Activated CD4-positive, alpha-beta T cell treated with anti-CD3 and anti-CD28 coated beads for 36 hours (primary cell): Measurements from ENCODE around the gene RNF208. TPM values are rescaled to one million over a fixed set of nuclear protein-coding genes. Genes with fewer than 3 reads are reported as not detected.
A peak's percentile ranks its signal among the peaks of the same experiment; 100 is the strongest.

Source experiments
- ATAC-seq: fragments of 200-7000 bp; cut with Tn5 transposase; one replicate; pipeline ENCODE4 v1.10.0; 2021; ENCODE audit warnings: mild to moderate bottlenecking, moderate library complexity
- CTCF ChIA-PET: fragments of 350-600 bp; sonication (Branson Sonifier 250); formaldehyde crosslinking; loops from one replicate; lab custom pipeline; 2021; ENCODE audit warnings: antibody characterized with exemption; lab: Charles Lee
- POLR2A ChIA-PET: fragments of 350-600 bp; sonication (Branson Sonifier 250); formaldehyde crosslinking; loops from one replicate; lab custom pipeline; 2021; ENCODE audit warnings: antibody characterized with exemption, inconsistent platforms; lab: Charles Lee
- DNase-seq: peaks from one replicate; pipeline ENCODE4 v3.0.0-alpha.2; 2020
- H3K27ac Mint-ChIP-seq: one replicate; pipeline ENCODE4 v1.8.0; 2021; ENCODE audit warnings: mixed read lengths
- H3K27me3 Mint-ChIP-seq: one replicate; pipeline ENCODE4 v1.8.0; 2021; ENCODE audit warnings: mixed read lengths
- H3K36me3 Mint-ChIP-seq: one replicate; pipeline ENCODE4 v1.8.0; 2021; ENCODE audit warnings: low read depth, mixed read lengths
- H3K4me1 Mint-ChIP-seq: one replicate; pipeline ENCODE4 v1.8.0; 2021; ENCODE audit warnings: mixed read lengths
- H3K4me3 Mint-ChIP-seq: one replicate; pipeline ENCODE4 v1.8.0; 2021; ENCODE audit warnings: mild to moderate bottlenecking, moderate library complexity, mixed read lengths
- H3K9me3 Mint-ChIP-seq: one replicate; pipeline ENCODE4 v1.8.0; 2021; ENCODE audit warnings: low read depth, mixed read lengths
- intact Hi-C, 2 experiments: fragments of 100-400 bp; cut with DNase I in 1 of 2; cut with micrococcal nuclease in 1 of 2; formaldehyde crosslinking; loops; one replicate each; pipeline versions ENCODE4 v1.14.2 to v1.15.1; 2022 to 2024; cut with DNase I, micrococcal nuclease
- total RNA-seq, 2 experiments: library from RNA; stranded (reverse); gene quantifications; one replicate each; pipeline ENCODE4 v1.2.3, GENCODE V29; 2021

The RNF208 gene
- 1 to 10 TPM; 7.1 to 8.9 TPM for total RNA-seq

- POLR2A ChIA-PET, result interaction anchor here (0.7 to 1.8 kb wide), 5 partner anchors 13 to 93 kb away, joined by 3 to 10 read pairs (median 4); partner anchors contain the start of gene TUBB4B
- DNase-seq, result peak; percentile 47
- intact Hi-C loops, result loop anchor here (1.0 to 10.0 kb wide), 24 partner anchors 14 to 438 kb away; partner anchors contain the start of genes ANAPC2 (in 2 of the 2), SSNA1 (in 2 of the 2), TPRN (in 2 of the 2) and ABCA2 (in 1 of the 2)
Observed at GRCh38 chr9:137222190-137223077, at the start of gene RNF208. Gene RNF208 (minus strand): TSS chr9:137222240. CDS start chr9:137221212, 1,028 bp downstream.

GRCh38 chr9:137271696-137272076 is 49.6 kb upstream of the RNF208 start:
- ChIA-PET POLR2A (no interaction called here), CTCF (no interaction called here)
- H3K4me3 Mint-ChIP-seq, result no peak overlapping the region
- H3K27me3 Mint-ChIP-seq, result no peaks in the 10 kb centered on the region
- no peaks in the 10 kb centered on the region for H3K9me3 Mint-ChIP-seq
- DNase-seq, result no peak
- intact Hi-C loops, result no loop called here
- no peak for ATAC-seq
- H3K27ac Mint-ChIP-seq, result no peak overlapping the region
- peaks cover 33% of the 10 kb centered on the region for H3K36me3 Mint-ChIP-seq
- peaks cover 9% of the 10 kb centered on the region for H3K4me1 Mint-ChIP-seq

More at GRCh38 chr9:137222190-137223077, at the start of gene RNF208:
- Mint-ChIP-seq H3K36me3 (no peaks in the 10 kb centered on the region), H3K27ac (peak within 1 kb of the TSS; percentile 83), H3K27me3 (no peaks in the 10 kb centered on the region), H3K9me3 (no peaks in the 10 kb centered on the region), H3K4me1 (peaks cover 5% of the 10 kb centered on the region), H3K4me3 (peak within 1 kb of the TSS; percentile 80)
- CTCF ChIA-PET, result interaction anchor here (0.6 to 3.9 kb wide), 9 partner anchors 14 to 127 kb away, joined by 3 to 23 read pairs (median 3); partner anchors contain the start of genes NDOR1 and TMEM203
- no peak for ATAC-seq

- peaks cover 33% of the 10 kb centered on the region for H3K36me3 Mint-ChIP-seq
- peak; percentile 54 for DNase-seq
- H3K4me1 Mint-ChIP-seq, result peaks cover 8% of the 10 kb centered on the region
- H3K4me3 Mint-ChIP-seq, result no peak overlapping the region
- intact Hi-C loops, result no loop called here
- no peaks in the 10 kb centered on the region for H3K27me3 Mint-ChIP-seq
- no peaks in the 10 kb centered on the region for H3K9me3 Mint-ChIP-seq
- no peak overlapping the region for H3K27ac Mint-ChIP-seq
- CTCF ChIA-PET, result no interaction called here
- POLR2A ChIA-PET, result no interaction called here
- peak; percentile 38 for ATAC-seq
Observed at GRCh38 chr9:137270929-137271695, 49.1 kb upstream of the RNF208 start.

- peaks cover 8% of the 10 kb centered on the region for H3K4me1 Mint-ChIP-seq
- DNase-seq (no peak), ATAC-seq (no peak)
- intact Hi-C loops, result no loop called here
- no peaks in the 10 kb centered on the region for H3K9me3 Mint-ChIP-seq
- peaks cover 35% of the 10 kb centered on the region for H3K36me3 Mint-ChIP-seq
- ChIA-PET POLR2A (no interaction called here), CTCF (interaction anchor here (0.7 to 0.8 kb wide), 2 partner anchors 13 to 163 kb away, joined by 3 read pairs; no protein-coding TSS in a partner anchor)
- H3K27ac Mint-ChIP-seq, result no peak overlapping the region
- H3K27me3 Mint-ChIP-seq, result no peaks in the 10 kb centered on the region
- no peak overlapping the region for H3K4me3 Mint-ChIP-seq
Observed at GRCh38 chr9:137269231-137269772, 47.3 kb upstream of the RNF208 start.

GRCh38 chr9:137268538-137269201 is 46.6 kb upstream of the RNF208 start:
- ChIA-PET POLR2A (no interaction called here), CTCF (interaction anchor here (0.8 kb wide), 1 partner anchor 14 kb away, joined by 3 read pairs; no protein-coding TSS in a partner anchor)
- Mint-ChIP-seq H3K4me3 (no peak overlapping the region), H3K27ac (no peak overlapping the region), H3K27me3 (no peaks in the 10 kb centered on the region), H3K9me3 (no peaks in the 10 kb centered on the region), H3K36me3 (peaks cover 35% of the 10 kb centered on the region), H3K4me1 (peaks cover 8% of the 10 kb centered on the region)
- intact Hi-C loops, result no loop called here
- ATAC-seq (no peak), DNase-seq (no peak)

GRCh38 chr9:137267933-137268355 is 45.9 kb upstream of the RNF208 start:
- H3K9me3 Mint-ChIP-seq, result no peaks in the 10 kb centered on the region
- H3K27me3 Mint-ChIP-seq, result no peaks in the 10 kb centered on the region
- H3K36me3 Mint-ChIP-seq, result peaks cover 35% of the 10 kb centered on the region
- DNase-seq (no peak), ATAC-seq (no peak)
- intact Hi-C loops, result no loop called here
- H3K27ac Mint-ChIP-seq, result no peak overlapping the region
- ChIA-PET CTCF (no interaction called here), POLR2A (no interaction called here)
- H3K4me1 Mint-ChIP-seq, result peaks cover 8% of the 10 kb centered on the region
- no peak overlapping the region for H3K4me3 Mint-ChIP-seq

GRCh38 chr9:137266585-137267453 is 44.8 kb upstream of the RNF208 start:
- ATAC-seq (no peak), DNase-seq (no peak)
- Mint-ChIP-seq H3K27ac (no peak overlapping the region), H3K27me3 (no peaks in the 10 kb centered on the region), H3K36me3 (peaks cover 38% of the 10 kb centered on the region), H3K9me3 (no peaks in the 10 kb centered on the region), H3K4me3 (no peak overlapping the region), H3K4me1 (peaks cover 8% of the 10 kb centered on the region)
- intact Hi-C loops, result no loop called here
- ChIA-PET POLR2A (no interaction called here), CTCF (interaction anchor here (0.6 to 1.4 kb wide), 2 partner anchors 11 to 48 kb away, joined by 4 read pairs; no protein-coding TSS in a partner anchor)

- peaks cover 4% of the 10 kb centered on the region for H3K4me1 Mint-ChIP-seq
- intact Hi-C loops, result no loop called here
- no peaks in the 10 kb centered on the region for H3K9me3 Mint-ChIP-seq
- H3K36me3 Mint-ChIP-seq, result peaks cover 38% of the 10 kb centered on the region
- no peaks in the 10 kb centered on the region for H3K27me3 Mint-ChIP-seq
- H3K27ac Mint-ChIP-seq, result no peak overlapping the region
- no peak overlapping the region for H3K4me3 Mint-ChIP-seq
- DNase-seq (no peak), ATAC-seq (no peak)
- ChIA-PET POLR2A (no interaction called here), CTCF (interaction anchor here (0.6 to 1.4 kb wide), 2 partner anchors 10 to 49 kb away, joined by 4 read pairs; no protein-coding TSS in a partner anchor)
Observed at GRCh38 chr9:137266162-137266527, 44.1 kb upstream of the RNF208 start.

- POLR2A ChIA-PET, result no interaction called here
- no peak for ATAC-seq
- Mint-ChIP-seq H3K27ac (no peak overlapping the region), H3K4me3 (no peak overlapping the region), H3K9me3 (no peaks in the 10 kb centered on the region), H3K4me1 (no peaks in the 10 kb centered on the region), H3K36me3 (peaks cover 38% of the 10 kb centered on the region), H3K27me3 (no peaks in the 10 kb centered on the region)
- intact Hi-C loops, result no loop called here
- CTCF ChIA-PET, result interaction anchor here (0.6 to 1.4 kb wide), 3 partner anchors 9 to 57 kb away, joined by 4 read pairs; no protein-coding TSS in a partner anchor
- no peak for DNase-seq
Observed at GRCh38 chr9:137265496-137266161, 43.6 kb upstream of the RNF208 start.

- DNase-seq (no peak), ATAC-seq (no peak)
- CTCF ChIA-PET, result no interaction called here
- H3K27ac Mint-ChIP-seq, result no peak overlapping the region
- POLR2A ChIA-PET, result no interaction called here
- no peaks in the 10 kb centered on the region for H3K4me1 Mint-ChIP-seq
- peaks cover 29% of the 10 kb centered on the region for H3K36me3 Mint-ChIP-seq
- no peaks in the 10 kb centered on the region for H3K9me3 Mint-ChIP-seq
- intact Hi-C loops, result no loop called here
- H3K27me3 Mint-ChIP-seq, result no peaks in the 10 kb centered on the region
- no peak overlapping the region for H3K4me3 Mint-ChIP-seq
Observed at GRCh38 chr9:137264067-137264466, 42.0 kb upstream of the RNF208 start.
